NCI-H69 (cell line): ENCODE results near the gene AGAP5.

ENCODE experiments used
- DNase-seq: peaks from one replicate; lab custom pipeline; 2025; lab: John Stamatoyannopoulos, UW

AGAP5 gene

DNA sequence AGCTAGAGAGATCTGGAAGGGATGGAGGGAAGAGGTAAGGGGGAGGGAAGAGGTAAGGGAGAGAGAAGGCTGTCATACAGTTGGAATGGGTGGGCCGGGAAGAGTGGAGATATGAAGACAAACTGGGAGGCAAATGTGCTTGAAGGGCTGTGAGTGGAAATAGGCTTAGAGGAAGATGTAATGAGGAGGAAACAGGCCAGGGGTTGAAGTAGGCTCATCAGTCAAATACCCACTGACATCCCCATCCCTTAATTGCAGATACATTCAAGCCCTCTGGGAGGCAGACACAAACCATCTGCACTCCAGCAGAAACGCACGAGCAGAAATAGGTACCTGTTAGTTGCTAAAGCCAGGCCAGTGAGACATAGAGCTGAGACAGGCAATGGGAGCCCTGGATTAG lies 44.2 kb downstream of the AGAP5 start:
- DNase-seq = peak; percentile 37

DNA sequence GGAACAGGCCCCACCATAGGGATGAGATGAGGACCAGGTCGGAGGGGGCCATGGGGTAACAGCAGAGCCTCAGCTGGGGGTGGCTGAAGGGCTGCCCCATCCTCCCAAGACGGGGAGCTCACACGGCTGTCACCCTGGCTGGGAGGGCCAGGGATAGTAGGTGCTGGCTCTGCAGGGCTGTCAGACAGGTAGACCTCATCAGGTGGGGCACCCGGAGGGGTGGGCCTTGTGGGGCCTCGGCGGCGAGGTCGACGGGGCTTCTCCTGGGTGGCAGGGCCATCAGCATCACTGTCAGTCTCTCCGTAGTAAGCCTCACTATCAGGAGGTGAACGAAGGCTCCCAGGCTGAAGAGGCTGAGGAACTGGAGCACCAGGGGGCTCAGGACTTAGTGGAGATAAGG lies 44.7 kb downstream of the AGAP5 start:
- no peak for DNase-seq

DNA sequence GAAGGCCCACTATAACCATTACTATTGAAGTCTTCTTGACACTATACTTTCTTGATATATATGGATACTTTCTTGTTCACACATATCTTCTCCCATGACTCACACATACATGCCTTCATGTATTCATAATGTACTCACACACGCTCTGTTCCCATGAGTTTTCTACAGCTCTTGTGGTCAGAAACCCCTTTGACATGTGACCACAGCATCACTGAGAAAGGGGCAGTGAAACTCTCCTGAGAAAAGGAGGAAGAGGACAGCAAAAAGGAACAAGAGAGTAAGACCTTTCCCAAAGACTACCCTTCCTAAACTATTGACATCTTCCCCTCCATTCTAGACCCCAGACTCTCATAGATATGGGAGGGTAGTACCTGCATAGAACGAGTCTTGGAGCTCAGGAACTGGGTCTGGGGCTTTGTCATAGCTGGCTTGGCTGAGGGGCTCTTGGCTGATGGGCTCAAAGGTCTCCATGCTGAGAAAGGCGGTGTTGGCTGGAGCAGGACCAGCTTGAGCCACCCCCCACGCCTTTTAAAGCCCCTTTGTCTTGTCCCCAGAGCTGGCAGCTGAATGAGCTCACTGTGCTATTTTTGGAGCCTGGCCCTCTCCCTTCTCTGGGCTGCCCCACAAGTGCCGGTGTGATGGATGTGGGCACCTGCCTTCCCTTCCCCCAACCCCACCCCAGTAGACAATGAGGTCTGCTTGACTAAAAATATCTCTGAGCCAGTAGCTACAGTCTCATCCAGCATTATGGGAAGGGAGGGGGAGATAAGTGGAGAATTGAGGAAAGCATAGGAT lies 47.2 kb downstream of the AGAP5 start:
- no peak for DNase-seq

DNA sequence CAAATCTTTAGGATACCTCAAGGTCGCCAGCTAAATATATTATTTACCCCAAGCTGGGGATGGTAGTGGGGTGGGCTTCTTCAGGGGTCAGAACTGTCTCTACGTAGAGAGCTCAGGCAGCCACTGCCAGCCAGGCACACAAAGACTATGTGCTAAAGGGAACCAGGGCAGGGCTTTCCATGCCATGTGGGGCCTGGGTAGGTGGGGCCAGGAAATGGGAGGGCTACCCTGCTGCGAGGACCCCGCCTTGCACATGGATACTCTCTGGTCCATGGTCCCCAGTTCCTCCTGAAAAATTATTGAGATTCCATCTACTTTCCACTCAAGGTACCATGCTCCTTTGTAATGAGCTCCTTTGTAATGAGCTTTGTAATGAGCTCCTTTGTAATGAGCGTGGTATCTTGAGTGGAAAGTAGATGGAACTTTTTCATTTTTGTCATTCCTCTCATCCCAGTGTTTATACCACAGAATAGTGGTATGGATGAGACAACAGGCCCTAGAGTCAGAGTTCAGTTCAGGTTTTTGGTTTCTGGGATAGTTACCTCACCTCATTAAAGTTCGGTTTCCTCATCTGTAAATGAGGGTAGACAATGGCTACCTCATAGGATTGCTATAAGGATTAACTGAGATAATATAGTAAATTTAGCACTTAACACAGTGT lies 47.9 kb downstream of the AGAP5 start:
- no peak for DNase-seq

DNA sequence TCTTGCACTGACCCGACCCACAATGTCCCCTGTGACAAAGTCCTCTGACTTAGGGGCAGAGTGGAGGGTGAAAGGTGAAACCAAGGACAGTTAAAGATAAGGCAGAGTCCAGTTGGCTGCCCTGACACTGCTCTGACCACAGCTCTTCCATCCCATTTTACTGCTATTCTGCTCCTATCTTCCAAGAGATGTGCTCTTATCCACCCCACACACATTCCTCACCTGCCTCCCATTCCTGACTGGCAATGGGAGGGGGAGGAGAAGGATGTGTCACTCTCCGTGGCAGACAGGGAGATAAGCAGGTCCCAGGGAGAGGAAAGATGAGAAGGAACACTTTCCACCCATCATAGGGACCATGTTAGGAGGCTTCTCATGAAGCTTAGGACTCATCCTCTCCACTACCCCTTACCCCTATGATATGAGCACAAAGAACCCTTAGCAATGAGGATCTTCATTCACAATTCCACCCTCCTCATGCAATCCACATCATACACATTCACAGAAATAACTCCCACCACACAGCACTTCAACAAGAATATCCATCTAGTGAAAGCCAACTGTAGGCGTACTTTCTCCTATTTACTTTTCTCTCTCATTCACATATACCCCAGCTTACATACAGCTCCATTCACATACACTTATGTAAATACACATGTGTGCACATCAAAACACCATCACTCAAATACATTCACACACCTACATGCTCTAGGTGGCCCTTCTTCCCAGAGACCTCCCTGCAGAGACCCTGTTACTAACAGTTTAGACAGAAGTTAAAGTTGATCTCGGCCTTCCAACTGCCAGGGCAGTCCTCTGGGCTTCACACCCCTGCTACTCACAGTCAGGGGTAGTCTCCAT lies 48.7 kb downstream of the AGAP5 start:
- DNase-seq = no peak

DNA sequence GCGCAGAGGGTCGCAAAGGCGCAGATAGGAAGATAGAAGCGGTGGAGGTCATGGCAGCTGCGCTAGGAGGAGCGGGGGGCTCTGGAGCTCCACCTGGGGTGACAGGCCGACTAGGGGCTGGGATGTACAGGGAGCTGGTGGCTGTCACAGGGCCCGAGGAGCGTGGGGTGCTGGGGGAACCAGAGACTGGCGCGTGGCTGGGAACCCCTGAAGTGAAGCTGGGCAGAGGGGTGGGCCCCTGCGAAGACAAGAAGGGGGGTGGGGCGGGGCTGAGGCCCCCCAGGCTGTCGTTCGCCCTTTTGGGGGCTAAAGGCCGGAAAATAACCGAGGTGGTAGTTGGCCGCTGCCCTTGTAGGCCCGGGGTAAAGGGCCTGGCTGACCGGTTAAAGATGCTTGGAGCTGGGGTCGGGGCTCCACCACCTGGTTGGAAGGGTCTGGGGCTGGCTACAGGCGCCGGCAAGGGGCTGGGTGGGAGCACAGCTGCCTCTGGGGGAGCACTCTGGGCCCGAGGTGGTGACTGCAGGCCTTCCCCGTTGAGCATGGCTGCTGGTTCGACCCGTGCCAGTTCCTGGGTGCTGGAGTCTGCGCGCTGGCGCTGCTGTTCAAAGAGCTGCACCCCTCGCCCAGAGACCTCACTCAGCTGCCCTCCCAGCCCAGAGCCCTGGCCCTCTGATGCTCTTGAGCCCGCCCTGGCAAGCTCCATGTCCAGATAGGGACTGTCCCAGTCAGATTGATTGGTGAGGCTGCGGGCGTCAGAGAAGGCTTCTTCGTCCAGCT lies 49.8 kb downstream of the AGAP5 start:
- DNase-seq = no peak

DNA sequence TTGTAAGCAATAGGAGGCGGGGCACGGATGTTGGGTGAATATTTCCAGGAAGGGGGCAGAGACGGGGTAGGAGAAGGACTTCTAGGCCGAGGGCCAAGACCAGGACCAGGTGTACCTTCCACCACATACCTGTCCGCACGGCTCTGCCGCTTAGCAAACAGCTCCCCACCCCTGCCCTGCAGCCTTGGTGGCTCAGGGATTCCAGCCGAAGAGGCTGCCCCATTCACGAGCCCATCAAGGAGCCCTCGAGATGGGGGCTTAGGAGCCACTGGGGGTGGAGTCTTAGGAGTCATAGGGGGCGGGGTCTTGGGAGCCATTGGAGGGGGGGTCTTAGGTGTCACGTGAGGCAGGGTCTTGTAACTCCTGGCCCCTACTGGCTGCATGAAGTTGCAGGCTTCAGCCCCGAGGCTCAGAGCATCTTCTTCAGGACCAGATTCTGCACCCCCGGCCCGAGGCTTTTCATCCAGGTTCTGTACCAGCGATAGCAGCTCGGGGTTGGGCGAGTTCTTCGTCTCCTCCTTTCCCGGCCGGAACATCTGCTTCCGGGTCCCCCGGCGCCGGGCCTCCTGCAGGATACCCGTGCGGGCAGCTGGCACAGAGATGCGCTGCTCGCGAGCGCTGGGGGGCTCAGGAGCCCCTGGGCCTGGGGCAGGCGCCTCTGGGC lies 50.6 kb downstream of the AGAP5 start:
- DNase-seq = peak; percentile 76

DNA sequence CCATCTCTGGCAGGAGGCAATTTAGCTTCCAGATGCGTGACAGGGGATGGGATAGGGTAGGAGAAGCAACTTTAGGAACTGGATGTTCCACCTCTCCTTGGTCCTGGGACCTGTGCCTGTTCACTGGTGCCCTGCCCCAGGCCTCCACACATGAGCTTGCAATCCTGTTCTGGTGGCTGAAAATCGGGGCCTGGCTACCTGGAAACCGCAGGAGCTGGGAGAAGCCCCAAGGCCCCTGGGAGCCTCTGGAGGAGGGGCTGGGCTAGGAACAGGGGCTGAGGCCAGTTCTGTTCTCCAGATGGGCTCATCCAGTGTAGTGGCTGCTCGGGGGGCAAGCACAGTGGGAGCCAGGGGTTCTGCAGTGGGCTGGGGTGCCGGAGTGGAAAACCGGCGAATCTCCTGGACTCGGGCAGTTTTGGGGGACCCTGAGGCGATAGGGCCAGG lies 51.3 kb downstream of the AGAP5 start:
- DNase-seq = no peak

DNA sequence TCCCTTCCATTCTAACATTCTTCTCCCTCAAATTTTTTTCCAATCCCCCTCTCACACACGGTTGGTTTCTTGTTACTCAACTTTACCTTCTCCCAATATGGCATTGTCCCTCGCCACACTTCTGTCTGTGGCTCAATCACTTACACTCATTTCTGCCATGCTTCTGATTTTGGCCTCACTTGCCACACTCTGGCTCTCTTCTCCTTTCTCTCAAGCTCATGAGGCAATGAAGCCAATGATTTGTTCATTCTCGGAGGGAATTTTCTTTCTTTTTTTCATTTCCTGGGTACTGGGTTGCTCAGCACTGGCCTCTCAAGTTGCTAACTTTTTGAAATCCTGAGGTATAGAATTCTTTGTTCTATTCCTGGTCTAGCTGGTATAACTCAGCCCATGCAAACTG lies 52.7 kb downstream of the AGAP5 start:
- DNase-seq = no peak

DNA sequence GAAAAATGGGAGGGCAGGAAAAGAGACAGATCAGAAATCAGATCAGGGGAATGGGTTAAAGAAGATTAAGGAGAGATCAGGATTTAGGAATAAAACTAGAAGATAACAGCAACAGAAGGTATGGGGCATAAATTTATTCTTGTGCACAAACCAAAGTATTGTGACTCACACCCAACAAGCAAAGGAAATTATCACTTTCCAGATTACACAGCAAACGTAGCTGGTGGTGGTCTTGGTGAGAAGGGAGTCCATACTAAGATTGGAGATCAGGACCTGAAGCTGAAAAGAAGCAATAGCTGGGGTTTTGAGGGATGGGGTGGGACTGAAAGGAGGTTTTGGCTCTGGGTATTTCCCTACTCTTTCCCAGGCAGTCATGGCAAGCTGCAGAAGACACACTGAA lies 53.1 kb downstream of the AGAP5 start:
- DNase-seq = no peak

DNA sequence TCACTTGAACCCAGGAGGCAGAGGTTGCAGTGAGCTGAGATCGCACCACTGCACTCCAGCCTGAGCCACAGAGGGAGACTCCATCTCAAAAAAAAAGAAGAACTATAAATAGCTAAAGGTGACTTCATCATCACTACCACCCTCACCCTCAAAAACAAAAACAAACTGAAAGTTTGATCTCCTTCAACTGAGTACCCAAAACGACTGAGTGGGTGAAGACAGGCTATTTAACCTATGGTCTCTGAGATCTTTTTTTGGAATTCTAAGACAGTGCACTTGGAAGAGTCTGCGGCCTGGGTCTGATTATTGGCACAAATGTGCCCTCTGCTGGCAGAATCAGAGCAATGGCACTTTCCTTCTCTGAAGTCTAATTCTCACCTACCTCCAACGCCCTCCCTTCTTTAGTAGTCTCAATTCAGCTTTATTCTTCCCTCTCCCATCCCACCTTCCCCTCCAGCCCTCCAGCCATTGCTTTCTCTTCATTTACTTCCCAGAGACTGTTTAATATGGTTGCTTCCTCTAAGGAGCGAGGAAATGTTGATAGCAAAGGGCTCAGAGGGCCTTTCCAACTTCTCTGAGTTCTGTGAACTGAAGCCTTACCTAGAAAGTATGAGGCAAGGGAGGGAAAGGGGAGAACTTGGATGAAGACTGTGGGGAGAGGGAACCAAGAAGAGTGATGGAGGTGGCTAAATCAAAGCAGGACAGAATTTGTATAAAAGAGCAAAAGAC lies 53.7 kb downstream of the AGAP5 start:
- peak; percentile 59 for DNase-seq

DNA sequence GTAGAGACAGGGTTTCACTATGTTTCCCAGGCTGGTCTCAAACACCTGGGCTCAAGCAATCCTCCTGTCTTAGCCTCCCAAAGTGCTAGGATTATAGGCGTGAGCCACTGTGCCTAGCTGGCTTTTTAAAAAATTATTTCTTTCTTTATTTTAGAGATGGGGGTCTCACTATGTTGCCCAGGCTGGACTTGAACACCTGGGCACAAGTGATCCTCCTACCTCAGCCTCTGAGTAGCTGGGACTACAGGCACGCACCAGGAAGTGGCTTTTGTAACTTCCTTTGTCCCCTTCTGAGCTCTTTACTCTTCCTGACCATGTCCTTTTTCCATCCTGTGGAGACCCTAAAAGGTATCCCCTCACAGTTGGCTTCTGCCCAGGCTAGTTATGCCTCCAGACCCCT lies 54.5 kb downstream of the AGAP5 start:
- DNase-seq = no peak

DNA sequence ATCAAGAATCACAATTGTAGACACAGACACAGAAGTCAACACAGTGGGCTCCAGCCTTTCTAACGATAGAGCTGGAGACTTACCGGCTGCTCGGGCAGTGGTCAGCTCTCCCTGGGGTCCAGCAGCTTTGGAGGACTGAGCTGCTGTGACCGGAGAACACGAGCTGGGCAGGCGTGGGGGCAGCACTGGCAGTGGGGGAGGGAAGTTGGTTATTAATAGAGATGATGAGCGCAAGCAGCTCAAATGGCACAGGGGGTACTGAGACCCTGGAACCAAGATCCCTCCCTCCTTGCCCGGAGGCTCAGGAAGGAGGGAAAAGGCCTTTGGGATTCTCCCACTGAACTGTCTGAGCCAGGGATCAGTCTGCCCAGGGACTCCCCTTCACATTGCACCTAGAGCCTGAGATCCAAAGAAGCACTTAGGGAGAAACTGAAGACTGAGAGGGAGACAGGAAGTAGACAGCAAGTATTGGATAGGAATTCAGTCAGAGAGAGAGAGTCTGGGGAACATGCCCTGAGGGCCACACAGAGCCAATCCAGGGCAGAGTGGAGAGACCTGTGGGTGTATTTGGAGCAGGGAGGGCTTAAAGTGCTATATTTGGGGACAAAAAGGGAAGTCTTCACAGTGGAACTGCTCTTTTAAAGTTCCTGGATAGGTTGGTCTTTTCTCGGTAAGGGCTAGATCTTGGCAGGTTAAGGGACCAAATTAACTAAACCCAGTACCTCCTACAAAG lies 56.4 kb downstream of the AGAP5 start, which contains the start of gene MYOZ1:
MYOZ1 (minus strand) TSS at position 147 of the 733 bp plus-strand sequence. CDS start 1,457 bp downstream, outside the sequence.
- peak; percentile 16 for DNase-seq

DNA sequence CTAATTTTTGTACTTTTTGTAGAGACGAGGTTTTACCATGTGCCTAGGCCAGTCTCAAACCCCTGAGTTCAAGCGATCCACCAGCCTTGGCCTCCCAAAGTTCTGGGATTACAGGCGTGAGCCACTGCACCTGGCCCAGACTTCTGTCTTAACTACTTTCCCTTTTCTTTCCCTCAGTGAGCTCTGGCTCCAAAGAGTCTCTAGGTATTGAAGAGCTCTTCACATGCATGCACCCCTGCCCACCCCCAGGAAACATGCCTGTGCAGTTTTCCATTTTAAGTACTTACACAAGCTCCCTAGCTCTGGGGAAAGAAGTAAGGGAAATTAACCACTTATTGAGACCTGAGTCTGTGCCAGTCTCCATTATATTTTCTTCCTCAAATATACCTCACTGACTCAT lies 58.6 kb downstream of the AGAP5 start:
- no peak for DNase-seq

DNA sequence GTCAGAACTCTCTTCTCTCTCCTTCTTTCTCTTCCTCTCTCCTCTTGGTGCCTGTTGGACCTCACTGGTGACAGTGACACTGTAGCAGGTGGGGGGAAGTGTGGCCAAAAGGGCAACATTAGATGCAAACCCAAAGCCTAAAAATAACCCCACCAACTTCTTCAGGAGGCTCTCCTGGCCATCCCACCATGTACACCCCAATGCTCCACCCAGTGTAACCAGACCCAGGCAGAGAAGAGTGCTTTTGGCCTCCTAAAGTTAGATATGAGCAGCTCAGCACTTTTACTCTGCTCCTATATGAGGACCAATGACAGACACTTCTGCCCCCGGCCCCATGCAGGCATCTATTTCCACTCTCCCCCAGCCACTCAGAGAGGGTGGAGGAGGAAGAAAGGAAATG lies 62.1 kb downstream of the AGAP5 start:
- no peak for DNase-seq

DNA sequence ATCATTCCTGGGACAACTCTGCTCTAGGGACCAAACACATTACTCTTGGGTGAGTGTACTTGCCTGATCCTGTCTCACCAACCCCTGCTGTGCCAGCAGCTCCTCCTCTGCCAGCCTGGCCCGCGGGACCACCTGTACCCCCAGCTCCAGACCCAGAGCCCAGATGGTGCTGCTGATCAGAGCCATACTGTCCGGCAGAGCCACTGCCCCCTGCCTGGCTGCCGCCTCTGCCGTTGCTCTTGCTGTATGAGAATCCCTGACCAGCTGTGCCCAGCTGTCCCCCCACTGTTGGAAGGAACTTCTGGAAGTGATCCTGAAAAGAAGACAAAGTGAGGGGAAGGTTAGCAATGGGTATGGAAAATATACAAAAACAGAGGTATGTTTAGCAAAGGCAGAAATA lies 63.5 kb downstream of the AGAP5 start:
- DNase-seq = peak; percentile 20

DNA sequence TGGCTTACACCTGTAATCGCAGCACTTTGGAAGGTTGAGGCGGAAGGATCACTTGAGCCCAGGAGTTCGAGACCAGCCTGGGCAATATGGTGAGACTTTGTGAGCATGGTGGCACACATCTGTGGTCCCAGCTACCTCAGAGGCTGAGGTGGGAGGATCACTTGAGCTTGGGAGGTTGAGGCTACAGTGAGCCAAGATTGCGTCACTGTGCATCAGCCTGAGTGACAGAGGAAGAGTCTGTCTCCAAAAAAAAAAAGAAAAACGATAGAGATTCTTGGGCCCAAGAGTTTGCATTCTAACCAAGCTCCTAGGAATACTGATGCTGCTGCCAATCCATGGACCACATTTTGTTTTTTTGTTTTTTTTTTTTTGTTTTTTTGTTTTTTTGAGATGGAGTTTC lies 68.7 kb downstream of the AGAP5 start:
- DNase-seq = no peak

DNA sequence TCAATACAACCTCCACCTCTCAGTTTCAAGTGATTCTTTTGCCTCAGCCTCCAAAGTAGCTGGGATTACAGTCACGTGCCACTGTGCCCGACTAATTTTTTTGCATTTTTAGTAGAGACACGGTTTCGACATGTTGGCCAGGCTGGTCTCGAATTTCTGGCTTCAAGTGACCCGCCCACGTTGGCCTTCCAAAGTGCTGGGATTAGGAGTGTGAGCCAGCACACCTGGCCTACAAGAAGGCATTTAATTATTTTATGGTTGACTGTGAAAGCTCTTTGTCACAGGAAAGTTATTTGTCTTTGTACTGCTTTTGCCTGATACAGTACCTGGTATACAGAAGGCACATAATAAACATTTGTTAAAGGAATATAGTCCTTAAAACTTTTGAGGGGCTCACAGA lies 69.5 kb downstream of the AGAP5 start:
- no peak for DNase-seq

DNA sequence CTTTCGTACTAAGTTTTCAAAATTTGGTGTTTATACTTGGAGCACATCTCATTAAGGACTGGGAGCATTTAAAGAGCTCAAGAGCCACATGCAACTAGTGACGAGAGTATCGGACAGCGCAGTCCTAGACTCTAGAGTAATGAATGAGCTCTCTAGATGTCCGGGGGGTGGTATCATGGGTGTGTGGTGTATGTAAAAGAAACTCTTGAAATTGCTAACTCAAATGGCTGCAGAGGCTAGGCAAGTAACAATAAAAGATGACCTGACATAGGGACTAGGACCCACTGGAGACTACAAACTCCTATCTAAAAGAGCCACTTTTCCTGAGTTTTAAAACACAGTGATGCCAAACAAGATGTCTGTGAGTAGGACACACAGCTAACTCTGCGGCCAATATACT lies 70.6 kb downstream of the AGAP5 start:
- no peak for DNase-seq
